ENCODE data around the gene WDR38.
A peak's percentile ranks its signal among the peaks of the same experiment; 100 is the strongest.

WDR38 gene

GRCh38 chr9:124852829-124853531 is at the start of gene WDR38:
Gene WDR38, plus strand, starts transcription at chr9:124853460. Its CDS starts 72 bp downstream, at chr9:124853532.
- DNase-seq, result peak; percentile 60

GRCh38 chr9:124803911-124804310 is 49.3 kb upstream of the WDR38 start:
- DNase-seq, result no peak

- no peak for DNase-seq
These were observed 48.1 kb upstream of the WDR38 start for GRCh38 chr9:124805186-124805585.

- DNase-seq, result no peak
These were observed 44.9 kb upstream of the WDR38 start for GRCh38 chr9:124808246-124808956.

- DNase-seq, result no peak
These were observed 44.0 kb upstream of the WDR38 start for GRCh38 chr9:124809211-124809610.

GRCh38 chr9:124809741-124810500 is 43.3 kb upstream of the WDR38 start:
- no peak for DNase-seq

- no peak for DNase-seq
These were observed 42.5 kb upstream of the WDR38 start for GRCh38 chr9:124810663-124811355.

GRCh38 chr9:124812441-124812876 is 40.8 kb upstream of the WDR38 start:
- no peak for DNase-seq

- DNase-seq, result no peak
These were observed 40.2 kb upstream of the WDR38 start for GRCh38 chr9:124813041-124813440.

GRCh38 chr9:124813501-124814163 is 39.6 kb upstream of the WDR38 start:
- DNase-seq, result no peak

- DNase-seq, result no peak
These were observed 39.1 kb upstream of the WDR38 start for GRCh38 chr9:124814164-124814535.

GRCh38 chr9:124815601-124816000 is 37.7 kb upstream of the WDR38 start:
- DNase-seq, result no peak

GRCh38 chr9:124818431-124819281 is 34.6 kb upstream of the WDR38 start:
- no peak for DNase-seq

- DNase-seq, result no peak
These were observed 32.3 kb upstream of the WDR38 start for GRCh38 chr9:124820698-124821623.

- no peak for DNase-seq
These were observed 24.5 kb upstream of the WDR38 start for GRCh38 chr9:124828489-124829333.

GRCh38 chr9:124829334-124829669 is 24.0 kb upstream of the WDR38 start:
- no peak for DNase-seq

- DNase-seq, result no peak
These were observed 22.7 kb upstream of the WDR38 start for GRCh38 chr9:124830593-124830992.

GRCh38 chr9:124831642-124832364 is 21.5 kb upstream of the WDR38 start:
- DNase-seq, result no peak

GRCh38 chr9:124834591-124834990 is 18.7 kb upstream of the WDR38 start:
- DNase-seq, result no peak

Data from activated CD4-positive, alpha-beta T cell treated with anti-CD3 and anti-CD28 coated beads for 1 hour (primary cell).